Measurements from ENCODE around the gene ENPP7.

DNA sequence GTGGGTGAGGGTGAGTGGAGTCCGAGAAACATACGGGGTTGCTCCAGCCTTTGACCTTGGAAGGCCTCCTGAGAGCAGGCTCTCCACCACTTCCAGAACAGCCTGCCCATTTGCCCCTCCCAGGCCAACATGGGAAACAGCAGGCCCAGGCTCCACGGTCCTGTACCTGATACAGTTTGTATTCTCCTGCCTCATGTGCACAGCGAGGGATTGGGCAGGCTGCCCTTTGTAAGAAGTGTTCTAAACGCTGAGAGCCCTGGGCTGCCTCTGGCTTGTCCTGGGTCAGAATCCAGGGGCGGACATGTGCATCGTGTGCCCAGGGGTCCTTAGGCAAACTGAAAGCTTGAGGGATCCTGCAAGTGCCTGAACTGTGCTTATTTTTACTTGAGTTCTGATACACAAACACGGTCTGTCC is 43.8 kb downstream of the ENPP7 start:
- TF ChIP-seq, protein P1, sequence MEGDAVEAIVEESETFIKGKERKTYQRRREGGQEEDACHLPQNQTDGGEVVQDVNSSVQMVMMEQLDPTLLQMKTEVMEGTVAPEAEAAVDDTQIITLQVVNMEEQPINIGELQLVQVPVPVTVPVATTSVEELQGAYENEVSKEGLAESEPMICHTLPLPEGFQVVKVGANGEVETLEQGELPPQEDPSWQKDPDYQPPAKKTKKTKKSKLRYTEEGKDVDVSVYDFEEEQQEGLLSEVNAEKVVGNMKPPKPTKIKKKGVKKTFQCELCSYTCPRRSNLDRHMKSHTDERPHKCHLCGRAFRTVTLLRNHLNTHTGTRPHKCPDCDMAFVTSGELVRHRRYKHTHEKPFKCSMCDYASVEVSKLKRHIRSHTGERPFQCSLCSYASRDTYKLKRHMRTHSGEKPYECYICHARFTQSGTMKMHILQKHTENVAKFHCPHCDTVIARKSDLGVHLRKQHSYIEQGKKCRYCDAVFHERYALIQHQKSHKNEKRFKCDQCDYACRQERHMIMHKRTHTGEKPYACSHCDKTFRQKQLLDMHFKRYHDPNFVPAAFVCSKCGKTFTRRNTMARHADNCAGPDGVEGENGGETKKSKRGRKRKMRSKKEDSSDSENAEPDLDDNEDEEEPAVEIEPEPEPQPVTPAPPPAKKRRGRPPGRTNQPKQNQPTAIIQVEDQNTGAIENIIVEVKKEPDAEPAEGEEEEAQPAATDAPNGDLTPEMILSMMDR (IDR thresholded peaks at IDR 0.05), result no peak
- TF ChIP-seq POLR2AphosphoS5 (IDR thresholded peaks at IDR 0.05) (no peak), POLR2A (IDR thresholded peaks at IDR 0.05; ENCODE audit: low read depth) (no peak), EP300 (IDR thresholded peaks at IDR 0.05) (no peak)
